SJCRH30 (cell line): Measurements from ENCODE around the gene YEATS2. TPM values are rescaled to one million over a fixed set of nuclear protein-coding genes. Genes with fewer than 3 reads are reported as not detected.
"Not testable (repeated sequence)": the region's sequence is repeated elsewhere in the genome, so short reads cannot be mapped to it uniquely, and the experiment has no call there.

Experiments
- DNase-seq, 2 experiments: peaks; one replicate each; pipeline ENCODE4 v3.0.0-alpha.2; 2015 to 2020
- H3K27ac ChIP-seq: fragments of 250-450 bp; sonication (Bioruptor Pico); 2 replicates; pipeline ENCODE4 v1.5.1; 2020; ENCODE audit warnings: mild to moderate bottlenecking, moderate library complexity
- H3K27me3 ChIP-seq: fragments of 250-450 bp; sonication (Bioruptor Pico); 2 replicates; pipeline ENCODE4 v1.5.1; 2020; ENCODE audit warnings: mild to moderate bottlenecking, moderate library complexity
- H3K36me3 ChIP-seq: fragments of 250-450 bp; sonication (Bioruptor Pico); 2 replicates; pipeline ENCODE4 v1.5.1; 2020; ENCODE audit warnings: mild to moderate bottlenecking, moderate library complexity
- H3K4me1 ChIP-seq: fragments of 250-450 bp; sonication (Bioruptor Pico); 2 replicates; pipeline ENCODE4 v1.5.1; 2020; ENCODE audit warnings: mild to moderate bottlenecking, moderate library complexity
- H3K4me3 ChIP-seq: fragments of 250-450 bp; sonication (Bioruptor Pico); 2 replicates; pipeline ENCODE4 v1.5.1; 2020; ENCODE audit warnings: mild to moderate bottlenecking, moderate library complexity
- H3K9me3 ChIP-seq: fragments of 250-450 bp; sonication (Bioruptor Pico); replicated peaks from 2 replicates; pipeline ENCODE4 v1.5.1; 2020; ENCODE audit warnings: mild to moderate bottlenecking, moderate library complexity
- total RNA-seq: library from RNA; depleted of rRNA; stranded (reverse); fragments of >200 nt; shearing (Covaris generic); gene quantifications from 2 replicates; pipeline ENCODE4 v1.2.3, GENCODE V29; 2014

Gene YEATS2
- total RNA-seq, 1 experiment from 2014 or later = 38.1 TPM

GRCh38 chr3:183777016-183777618 lies 79.5 kb downstream of the YEATS2 start:
- H3K27me3 ChIP-seq = no peaks in the 10 kb centered on the region
- H3K36me3 ChIP-seq = peaks cover 73% of the 10 kb centered on the region
- H3K9me3 ChIP-seq = no peaks in the 10 kb centered on the region
- no peak for DNase-seq
- no peak overlapping the region for H3K4me3 ChIP-seq
- H3K27ac ChIP-seq = no peak overlapping the region
- no peaks in the 10 kb centered on the region for H3K4me1 ChIP-seq

GRCh38 chr3:183779896-183780465 lies 82.4 kb downstream of the YEATS2 start:
- no peaks in the 10 kb centered on the region for H3K27me3 ChIP-seq
- no peak for DNase-seq
- H3K4me3 ChIP-seq = no peak overlapping the region
- H3K4me1 ChIP-seq = no peaks in the 10 kb centered on the region
- no peaks in the 10 kb centered on the region for H3K9me3 ChIP-seq
- peaks cover 71% of the 10 kb centered on the region for H3K36me3 ChIP-seq
- H3K27ac ChIP-seq = no peak overlapping the region

- Histone ChIP-seq H3K36me3 (peaks cover 72% of the 10 kb centered on the region), H3K27me3 (no peaks in the 10 kb centered on the region), H3K4me3 (no peak overlapping the region), H3K9me3 (no peaks in the 10 kb centered on the region), H3K27ac (no peak overlapping the region), H3K4me1 (no peaks in the 10 kb centered on the region)
- no peak for DNase-seq
Observed at GRCh38 chr3:183781246-183781645, 83.6 kb downstream of the YEATS2 start.

GRCh38 chr3:183782576-183783276 lies 85.1 kb downstream of the YEATS2 start:
- no peak for DNase-seq
- Histone ChIP-seq H3K4me1 (no peaks in the 10 kb centered on the region), H3K27ac (no peak overlapping the region), H3K36me3 (peaks cover 72% of the 10 kb centered on the region), H3K4me3 (no peak overlapping the region), H3K27me3 (no peaks in the 10 kb centered on the region), H3K9me3 (no peaks in the 10 kb centered on the region)

GRCh38 chr3:183784503-183784902 lies 86.9 kb downstream of the YEATS2 start:
- DNase-seq, H3K27ac ChIP-seq, H3K4me3 ChIP-seq, H3K4me1 ChIP-seq, H3K9me3 ChIP-seq, H3K27me3 ChIP-seq: not testable (repeated sequence)
- H3K36me3 ChIP-seq = peaks cover 71% of the 10 kb centered on the region

DNA sequence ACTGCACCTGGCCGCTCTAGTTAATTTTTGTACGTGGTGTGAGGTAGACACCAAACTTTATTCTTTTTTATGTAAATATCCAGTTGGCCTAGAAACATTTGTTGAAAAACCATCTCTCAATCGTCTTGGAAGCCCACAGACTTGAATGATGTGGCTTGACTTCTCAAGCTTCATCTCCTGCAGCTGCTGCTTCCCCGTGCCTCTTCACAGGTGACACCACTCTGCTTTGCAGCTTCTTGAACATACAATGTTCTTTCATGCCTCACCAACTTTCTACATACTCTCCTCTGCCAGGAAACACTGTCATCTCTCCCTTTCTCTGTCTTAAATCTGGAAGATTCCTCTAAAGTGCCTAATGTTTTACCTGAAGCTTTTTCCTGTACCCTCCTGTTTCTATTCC lies 92.2 kb downstream of the YEATS2 start:
- H3K27ac ChIP-seq = no peak overlapping the region
- no peaks in the 10 kb centered on the region for H3K9me3 ChIP-seq
- H3K27me3 ChIP-seq = no peaks in the 10 kb centered on the region
- H3K4me3 ChIP-seq = no peak overlapping the region
- H3K36me3 ChIP-seq = peaks cover 67% of the 10 kb centered on the region
- no peak for DNase-seq
- H3K4me1 ChIP-seq = peaks cover 10% of the 10 kb centered on the region

DNA sequence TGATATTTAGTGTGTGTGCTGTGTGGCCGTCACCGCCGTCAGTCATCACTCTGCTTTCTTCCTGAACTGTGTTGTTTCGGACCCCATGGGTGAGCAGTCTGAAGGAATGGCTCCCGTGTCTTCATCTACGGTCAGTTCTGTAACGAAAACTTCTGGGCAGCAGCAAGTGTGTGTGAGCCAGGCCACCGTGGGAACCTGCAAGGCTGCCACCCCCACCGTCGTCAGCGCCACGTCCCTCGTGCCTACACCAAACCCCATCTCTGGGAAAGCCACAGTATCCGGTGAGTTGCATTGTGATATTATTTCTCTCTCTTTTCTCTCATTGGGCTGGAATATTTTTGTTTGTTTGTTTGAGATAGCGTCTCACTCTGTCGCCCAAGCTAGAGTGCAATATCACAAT lies 93.1 kb downstream of the YEATS2 start:
- DNase-seq = no peak
- Histone ChIP-seq H3K36me3 (peaks cover 66% of the 10 kb centered on the region), H3K27ac (no peak overlapping the region), H3K27me3 (no peaks in the 10 kb centered on the region), H3K4me3 (no peak overlapping the region), H3K4me1 (peaks cover 13% of the 10 kb centered on the region), H3K9me3 (no peaks in the 10 kb centered on the region)

DNA sequence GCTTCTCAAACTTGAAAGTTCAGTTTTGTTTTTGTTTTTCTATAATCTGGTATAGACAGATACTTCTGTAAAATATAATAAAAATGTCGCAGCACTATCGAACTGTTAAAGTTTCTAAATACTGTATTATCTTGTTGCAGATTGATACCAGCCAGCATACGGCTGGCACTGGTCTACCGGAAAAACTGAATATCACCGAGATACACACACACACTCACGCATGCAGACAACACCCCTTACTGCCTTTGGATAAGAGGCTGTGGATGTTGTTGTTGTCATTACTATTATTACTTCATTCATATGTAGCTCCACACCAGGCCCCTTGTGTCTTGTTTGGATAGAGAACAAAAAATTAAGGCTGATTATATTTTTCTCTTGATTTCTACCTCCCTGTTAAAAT lies 95.4 kb downstream of the YEATS2 start:
- no peaks in the 10 kb centered on the region for H3K27me3 ChIP-seq
- no peak for DNase-seq
- peaks cover 53% of the 10 kb centered on the region for H3K36me3 ChIP-seq
- H3K4me3 ChIP-seq = no peak overlapping the region
- no peaks in the 10 kb centered on the region for H3K9me3 ChIP-seq
- H3K4me1 ChIP-seq = peaks cover 13% of the 10 kb centered on the region
- no peak overlapping the region for H3K27ac ChIP-seq

GRCh38 chr3:183794452-183794851 lies 96.9 kb downstream of the YEATS2 start:
- DNase-seq = peak; percentile 46 to 62
- Histone ChIP-seq H3K27ac (peak overlapping the region; percentile 87), H3K4me1 (peaks cover 23% of the 10 kb centered on the region), H3K27me3 (no peaks in the 10 kb centered on the region), H3K9me3 (no peaks in the 10 kb centered on the region), H3K4me3 (no peak overlapping the region), H3K36me3 (peaks cover 55% of the 10 kb centered on the region)

DNA sequence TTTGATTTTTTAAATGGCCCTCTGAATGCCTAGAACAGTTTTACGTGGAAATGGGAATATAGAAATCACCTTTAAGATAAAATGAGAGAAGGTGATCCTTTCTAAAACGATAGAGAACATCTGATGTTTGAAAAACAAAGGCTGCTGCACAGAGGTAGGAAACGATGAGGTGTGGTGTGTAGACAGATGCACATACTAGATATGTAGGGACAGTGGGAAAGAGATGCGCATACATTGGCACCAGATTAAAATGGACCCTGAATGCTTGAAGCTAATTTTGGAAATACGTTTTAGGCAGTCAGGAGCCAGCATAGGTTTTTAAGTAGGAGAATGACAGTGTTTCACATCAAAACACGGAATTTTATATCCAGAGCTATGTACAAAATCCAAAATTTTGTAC lies 98.8 kb downstream of the YEATS2 start:
- DNase-seq = no peak
- no peaks in the 10 kb centered on the region for H3K27me3 ChIP-seq
- peaks cover 42% of the 10 kb centered on the region for H3K4me1 ChIP-seq
- no peak overlapping the region for H3K27ac ChIP-seq
- peaks cover 54% of the 10 kb centered on the region for H3K36me3 ChIP-seq
- H3K4me3 ChIP-seq = no peak overlapping the region
- H3K9me3 ChIP-seq = no peaks in the 10 kb centered on the region

GRCh38 chr3:183797996-183798395 lies 100.4 kb downstream of the YEATS2 start:
- no peak overlapping the region for H3K27ac ChIP-seq
- DNase-seq = no peak
- H3K4me1 ChIP-seq = peaks cover 43% of the 10 kb centered on the region
- H3K27me3 ChIP-seq = no peaks in the 10 kb centered on the region
- H3K36me3 ChIP-seq = peaks cover 50% of the 10 kb centered on the region
- no peak overlapping the region for H3K4me3 ChIP-seq
- no peaks in the 10 kb centered on the region for H3K9me3 ChIP-seq

DNA sequence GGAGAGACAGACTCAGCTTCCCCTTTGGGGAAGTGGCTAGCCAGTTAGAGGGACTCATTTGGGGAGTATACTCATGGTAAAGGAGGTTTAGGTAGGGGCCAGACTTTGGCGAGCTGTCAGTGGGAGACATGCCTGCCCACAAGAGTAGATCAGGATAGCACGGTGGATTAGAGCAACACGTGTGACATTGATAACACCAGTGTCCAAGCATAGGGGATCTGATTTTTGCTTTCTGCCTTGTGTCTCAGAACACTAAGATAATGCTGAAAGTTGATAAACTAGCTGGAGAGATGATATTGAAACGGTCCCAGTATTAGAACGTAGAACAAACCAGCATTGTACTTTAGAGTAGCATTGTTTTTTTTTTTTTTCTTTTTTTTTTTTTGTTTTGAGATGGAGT lies 101.9 kb downstream of the YEATS2 start:
- Histone ChIP-seq H3K9me3 (no peaks in the 10 kb centered on the region), H3K36me3 (peaks cover 50% of the 10 kb centered on the region), H3K27ac (peak overlapping the region; percentile 94), H3K4me1 (peaks cover 36% of the 10 kb centered on the region), H3K4me3 (no peak overlapping the region), H3K27me3 (no peaks in the 10 kb centered on the region)
- DNase-seq = peak; percentile 27 to 50

DNA sequence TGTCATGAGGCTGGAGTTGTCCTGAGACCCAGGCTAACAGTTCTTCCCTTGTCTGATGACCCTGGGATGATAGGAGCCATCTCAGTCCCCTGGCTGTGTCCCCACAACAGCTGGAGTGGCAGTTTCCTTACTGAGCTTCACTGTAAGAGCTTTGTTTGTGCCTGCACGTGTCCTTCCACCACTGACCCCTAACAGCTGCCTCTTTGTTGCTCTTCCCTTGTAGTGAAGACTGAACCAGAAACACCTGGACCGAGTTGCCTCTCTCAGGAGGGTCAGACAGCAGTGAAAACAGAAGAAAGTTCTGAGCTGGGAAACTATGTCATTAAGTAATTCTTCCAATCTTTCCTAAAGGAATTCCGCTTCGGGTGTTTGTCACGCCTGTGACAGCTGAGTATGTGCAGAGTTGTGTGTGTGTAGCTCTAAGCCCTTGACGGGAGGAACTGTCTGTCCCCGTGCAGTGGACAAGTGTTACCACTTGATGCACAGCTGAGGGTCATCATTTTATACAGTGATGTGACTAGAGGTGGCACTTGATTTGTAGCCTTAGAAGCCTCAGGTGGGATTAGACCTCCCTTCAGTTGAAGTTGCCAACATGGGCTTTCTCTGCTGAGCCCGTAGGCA lies 102.8 kb downstream of the YEATS2 start:
- DNase-seq = peak; percentile 83 to 90
- peak overlapping the region; percentile 94 for H3K27ac ChIP-seq
- H3K4me1 ChIP-seq = peaks cover 30% of the 10 kb centered on the region
- peaks cover 56% of the 10 kb centered on the region for H3K36me3 ChIP-seq
- H3K9me3 ChIP-seq = no peaks in the 10 kb centered on the region
- H3K4me3 ChIP-seq = no peak overlapping the region
- H3K27me3 ChIP-seq = no peaks in the 10 kb centered on the region

GRCh38 chr3:183801601-183802000 lies 104.0 kb downstream of the YEATS2 start:
- Histone ChIP-seq H3K27ac (no peak overlapping the region), H3K4me3 (no peak overlapping the region), H3K36me3 (peaks cover 53% of the 10 kb centered on the region), H3K27me3 (no peaks in the 10 kb centered on the region), H3K9me3 (no peaks in the 10 kb centered on the region), H3K4me1 (peaks cover 30% of the 10 kb centered on the region)
- no peak for DNase-seq

- no peak overlapping the region for H3K27ac ChIP-seq
- H3K36me3 ChIP-seq = peaks cover 59% of the 10 kb centered on the region
- no peaks in the 10 kb centered on the region for H3K9me3 ChIP-seq
Observed at GRCh38 chr3:183802989-183803388, 105.4 kb downstream of the YEATS2 start.

More at GRCh38 chr3:183802989-183803388, 105.4 kb downstream of the YEATS2 start:
- Histone ChIP-seq H3K27me3 (no peaks in the 10 kb centered on the region), H3K4me1 (peaks cover 30% of the 10 kb centered on the region), H3K4me3 (no peak overlapping the region)
- DNase-seq = no peak
